GOT3 (cell line): ENCODE results near the gene NACC1.
A peak's percentile ranks its signal among the peaks of the same experiment; 100 is the strongest.
"Not testable (repeated sequence)": the region's sequence is repeated elsewhere in the genome, so short reads cannot be mapped to it uniquely, and the experiment has no call there.

Source experiments
- DNase-seq: peaks from one replicate; lab custom pipeline; 2025; ENCODE audit warnings: mixed read lengths; lab: John Stamatoyannopoulos, UW

Gene NACC1

DNA sequence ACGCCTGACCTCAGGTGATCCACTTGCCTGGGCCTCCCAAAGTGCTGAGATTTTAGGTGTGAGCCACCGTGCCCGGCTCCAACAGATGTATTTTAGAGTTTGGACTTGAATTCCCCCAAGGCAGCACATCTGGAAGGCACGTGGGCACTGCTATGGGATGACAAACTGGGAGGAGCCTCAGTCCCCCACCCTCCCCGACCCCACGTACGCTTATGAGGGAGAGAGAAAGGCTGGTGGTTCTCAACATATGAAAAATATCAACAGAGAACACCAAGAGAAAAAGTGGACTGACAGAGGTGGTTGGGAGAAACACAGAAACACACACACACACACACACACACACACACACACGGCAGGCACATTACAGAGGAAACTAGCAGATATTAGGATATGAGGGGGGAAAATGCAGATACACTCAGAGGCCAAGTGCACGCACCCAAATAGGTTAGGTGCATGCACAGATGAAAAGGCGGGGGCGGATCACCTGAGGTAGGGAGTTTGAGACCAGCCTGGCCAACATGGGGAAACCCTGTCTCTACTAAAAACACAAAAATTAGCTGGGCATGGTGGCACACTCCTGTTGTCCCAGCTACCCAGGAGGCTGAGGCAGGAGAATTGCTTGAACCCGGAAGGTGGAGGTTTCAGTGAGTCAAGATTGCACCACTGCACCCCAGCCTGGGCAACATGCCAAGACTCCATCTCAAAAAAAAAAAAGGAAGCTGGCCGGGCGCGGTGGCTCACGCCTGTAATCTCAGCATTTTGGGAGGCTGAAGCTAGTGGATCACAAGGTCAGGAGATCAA, 28.9 kb downstream of the NACC1 start:
- DNase-seq = no peak

DNA sequence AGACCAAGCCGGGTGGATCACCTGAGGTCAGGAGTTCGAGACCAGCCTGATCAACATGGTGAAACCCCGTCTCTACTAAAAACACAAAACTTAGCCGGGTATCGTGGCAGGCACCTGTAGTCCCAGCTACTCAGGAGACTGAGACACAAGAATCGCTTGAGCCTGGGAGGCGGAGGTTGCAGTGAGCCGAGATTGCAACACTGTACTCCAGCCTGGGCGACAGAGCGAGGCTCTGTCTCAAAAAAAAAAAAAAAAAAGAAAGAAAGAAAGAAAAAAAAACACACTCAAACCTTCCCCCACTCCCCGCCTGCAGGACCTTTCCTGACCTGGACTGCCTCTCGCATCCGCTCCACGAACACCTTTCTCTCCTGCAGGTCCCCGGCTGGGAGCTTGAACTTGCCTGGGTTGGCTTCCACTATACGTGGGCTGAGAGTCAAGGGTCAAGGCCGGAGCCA, 31.1 kb downstream of the NACC1 start:
- not testable (repeated sequence) for DNase-seq

DNA sequence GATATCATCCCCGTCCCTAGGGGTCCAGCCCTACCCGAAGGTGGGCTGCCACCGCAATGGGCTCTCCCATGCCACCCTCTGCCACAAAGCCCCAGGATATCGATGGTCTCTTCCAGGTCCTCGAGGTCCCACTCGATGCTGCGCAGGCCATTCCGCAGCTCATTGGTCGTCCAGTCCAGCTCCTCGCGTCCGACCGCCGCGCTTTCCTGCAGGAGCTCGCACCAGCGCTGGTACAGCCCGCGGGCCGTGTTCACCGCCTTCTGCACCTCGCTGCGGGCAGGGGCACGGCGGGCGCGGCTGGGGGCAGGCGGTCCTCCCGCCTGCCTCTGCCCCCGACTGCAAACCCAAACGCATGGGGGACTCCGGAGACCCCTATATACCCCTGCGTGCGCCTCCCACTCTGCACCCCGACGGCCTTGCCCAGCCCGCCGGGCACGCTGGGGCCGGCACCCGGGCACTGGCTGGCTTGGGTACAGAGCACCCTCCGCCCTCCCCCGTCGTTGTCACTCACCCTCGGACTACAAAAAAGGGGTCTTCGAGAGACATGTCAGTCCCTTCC, 31.6 kb downstream of the NACC1 start:
- DNase-seq = no peak

DNA sequence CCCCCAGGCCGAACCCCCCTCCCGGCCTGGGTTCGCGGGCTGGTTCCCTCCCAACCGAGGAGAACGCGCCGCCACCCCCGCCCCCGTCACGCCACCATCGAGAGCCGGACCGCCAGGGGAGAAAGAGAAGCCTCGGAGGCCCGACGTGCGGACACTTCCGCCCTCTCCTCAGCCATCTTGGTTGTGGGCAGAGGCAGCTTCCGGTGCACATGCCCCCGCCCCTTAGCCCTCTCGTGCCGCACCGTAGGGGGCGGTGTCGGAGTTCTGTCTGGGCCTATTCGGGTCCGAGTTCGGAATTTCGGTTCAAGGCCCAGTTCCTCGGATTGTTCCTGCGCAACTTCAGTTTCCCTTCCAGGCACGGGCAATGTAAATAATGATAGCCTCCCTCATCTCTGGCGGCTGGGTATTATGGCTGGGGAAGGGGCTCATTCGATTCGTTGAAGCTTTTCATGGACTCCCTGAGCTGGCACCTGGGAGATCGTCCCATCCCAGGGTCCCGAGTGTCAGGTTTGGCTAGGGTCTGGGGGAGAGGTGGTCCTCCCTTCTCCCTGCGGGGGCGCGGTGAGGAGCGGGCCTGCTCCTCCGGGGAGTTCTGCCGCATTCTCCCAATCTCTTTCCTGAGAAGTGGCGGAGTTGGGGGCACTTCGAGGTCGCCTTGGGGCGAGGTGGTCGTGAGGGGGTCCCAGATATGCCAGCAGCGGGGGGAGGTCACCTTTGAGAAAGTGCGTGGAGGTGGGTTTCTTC, 32.3 kb downstream of the NACC1 start, which contains the start of the genes IER2 and STX10:
Gene IER2 (plus strand): TSS at position 225 of the 744 bp plus-strand sequence. CDS start 2,776 bp downstream, outside the sequence.
Gene STX10 (minus strand): TSS at position 189 of the 744 bp plus-strand sequence. CDS start 202 bp downstream, outside the sequence.
- peak; percentile 59 for DNase-seq

DNA sequence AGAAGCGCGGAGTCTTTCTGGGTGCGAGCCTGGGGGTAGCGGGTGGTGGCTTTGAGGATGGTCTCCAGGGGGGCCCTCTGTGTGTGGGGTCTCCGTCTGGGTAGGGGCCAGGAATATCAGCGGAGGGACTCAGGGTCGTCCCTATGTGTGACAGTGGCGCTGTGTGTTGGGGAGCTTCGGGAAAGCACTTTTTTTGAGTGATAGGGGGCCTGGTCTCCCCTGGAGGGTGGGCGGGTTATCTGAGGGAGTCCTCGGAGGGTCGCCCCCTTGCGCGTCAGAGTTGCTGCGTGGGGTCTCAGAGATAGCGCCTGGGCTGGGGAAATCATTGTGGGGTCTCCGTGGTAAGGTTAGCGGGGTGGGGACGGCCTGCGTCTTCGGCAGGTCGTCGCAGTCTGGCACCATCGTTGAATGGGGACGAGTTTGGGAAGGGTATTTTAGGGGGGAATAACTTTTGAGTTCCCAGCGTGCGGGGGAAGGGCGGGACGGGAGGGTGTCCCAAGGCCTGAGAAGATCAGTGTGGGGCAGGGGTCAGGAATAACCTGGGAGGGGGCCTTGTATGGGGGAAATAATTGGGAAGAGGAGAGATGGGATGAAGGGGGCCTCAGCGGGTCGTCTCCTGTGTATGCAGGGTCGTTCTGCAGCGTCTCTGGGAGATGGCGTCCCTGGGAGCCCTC, 33.0 kb downstream of the NACC1 start:
- DNase-seq = no peak

DNA sequence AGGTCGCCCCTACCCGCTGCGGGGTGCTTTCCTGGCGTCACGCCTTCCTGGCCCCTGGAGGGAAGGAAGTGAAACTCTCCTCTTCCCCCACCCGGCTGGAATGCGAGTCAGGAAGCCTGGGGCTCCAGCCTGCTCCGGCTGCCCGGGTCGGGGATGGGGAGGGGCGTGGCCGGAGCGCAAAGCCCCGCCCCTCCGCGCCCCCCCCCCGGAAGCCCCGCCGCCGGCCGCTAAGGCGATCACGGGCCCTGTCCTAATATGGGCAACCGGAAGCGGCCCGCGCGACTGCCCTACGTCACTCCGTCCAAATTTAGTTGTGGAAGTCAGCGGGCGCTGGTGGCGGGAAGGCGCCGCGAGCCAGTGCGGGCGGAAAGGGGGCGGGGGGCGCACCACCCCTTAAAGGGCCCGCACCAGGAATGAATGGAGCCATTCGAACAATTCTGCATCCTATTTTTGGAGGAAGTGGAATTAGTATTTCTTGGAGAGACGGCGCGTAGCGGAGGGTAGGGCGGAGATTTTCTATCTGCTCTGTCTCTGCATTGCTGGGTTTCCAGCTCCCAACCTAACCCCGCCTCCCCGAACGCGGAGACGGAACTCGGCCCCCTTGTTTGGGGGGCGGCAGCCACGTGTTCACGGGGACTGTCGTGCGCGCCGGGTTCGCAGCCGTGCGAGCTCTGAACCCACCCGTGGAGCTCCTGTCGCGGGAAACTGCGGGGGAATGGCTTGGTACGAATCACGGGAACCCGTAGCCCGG, 33.7 kb downstream of the NACC1 start:
- peak; percentile 85 for DNase-seq

DNA sequence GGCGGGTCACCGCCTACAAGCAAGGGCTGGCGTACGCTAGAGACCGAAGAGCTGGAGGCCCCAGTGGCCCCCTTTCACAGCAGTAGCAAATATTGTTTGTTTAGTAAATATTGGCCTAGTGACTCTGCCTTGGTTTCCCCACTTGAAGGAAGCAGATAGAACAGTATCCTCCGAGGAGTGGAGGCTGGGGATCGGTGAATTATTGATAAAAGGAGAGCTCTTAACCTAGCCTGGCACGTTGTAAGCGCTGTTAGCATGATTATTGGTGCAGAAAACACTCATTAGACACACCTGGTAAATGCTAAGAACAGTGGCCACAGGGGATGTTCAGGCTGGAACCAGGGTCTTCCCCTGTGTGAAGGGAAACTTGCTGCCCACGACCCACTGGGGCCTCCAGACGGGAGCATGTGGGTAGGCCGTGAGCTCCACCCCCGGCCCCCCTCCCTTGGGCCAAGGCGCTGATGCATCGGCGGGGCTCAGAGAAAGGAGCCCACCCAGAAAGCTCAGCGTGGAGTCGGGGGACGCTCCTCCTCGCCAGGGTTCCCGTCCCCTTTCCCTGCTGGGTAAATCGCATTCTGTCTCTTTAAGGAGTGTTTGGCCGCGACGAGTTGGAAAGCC, 34.4 kb downstream of the NACC1 start:
- no peak for DNase-seq

DNA sequence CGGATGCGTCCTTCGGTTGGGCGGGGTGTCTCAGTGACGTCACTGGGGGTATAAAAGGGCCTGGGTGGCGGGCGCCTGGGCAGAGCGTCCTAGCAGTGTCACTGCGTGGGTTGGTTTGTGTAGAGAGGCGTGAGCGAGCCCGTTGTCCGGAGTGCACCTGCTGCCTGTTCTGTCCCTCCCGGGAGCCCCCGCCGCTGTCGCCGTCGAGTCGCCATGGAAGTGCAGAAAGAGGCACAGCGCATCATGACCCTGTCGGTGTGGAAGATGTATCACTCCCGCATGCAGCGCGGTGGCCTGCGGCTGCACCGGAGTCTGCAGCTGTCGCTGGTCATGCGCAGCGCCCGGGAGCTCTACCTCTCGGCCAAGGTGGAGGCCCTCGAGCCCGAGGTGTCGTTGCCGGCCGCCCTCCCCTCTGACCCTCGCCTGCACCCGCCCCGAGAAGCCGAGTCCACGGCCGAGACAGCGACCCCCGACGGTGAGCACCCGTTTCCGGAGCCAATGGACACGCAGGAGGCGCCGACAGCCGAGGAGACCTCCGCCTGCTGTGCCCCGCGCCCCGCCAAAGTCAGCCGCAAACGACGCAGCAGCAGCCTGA, 35.0 kb downstream of the NACC1 start:
- peak; percentile 97 for DNase-seq

DNA sequence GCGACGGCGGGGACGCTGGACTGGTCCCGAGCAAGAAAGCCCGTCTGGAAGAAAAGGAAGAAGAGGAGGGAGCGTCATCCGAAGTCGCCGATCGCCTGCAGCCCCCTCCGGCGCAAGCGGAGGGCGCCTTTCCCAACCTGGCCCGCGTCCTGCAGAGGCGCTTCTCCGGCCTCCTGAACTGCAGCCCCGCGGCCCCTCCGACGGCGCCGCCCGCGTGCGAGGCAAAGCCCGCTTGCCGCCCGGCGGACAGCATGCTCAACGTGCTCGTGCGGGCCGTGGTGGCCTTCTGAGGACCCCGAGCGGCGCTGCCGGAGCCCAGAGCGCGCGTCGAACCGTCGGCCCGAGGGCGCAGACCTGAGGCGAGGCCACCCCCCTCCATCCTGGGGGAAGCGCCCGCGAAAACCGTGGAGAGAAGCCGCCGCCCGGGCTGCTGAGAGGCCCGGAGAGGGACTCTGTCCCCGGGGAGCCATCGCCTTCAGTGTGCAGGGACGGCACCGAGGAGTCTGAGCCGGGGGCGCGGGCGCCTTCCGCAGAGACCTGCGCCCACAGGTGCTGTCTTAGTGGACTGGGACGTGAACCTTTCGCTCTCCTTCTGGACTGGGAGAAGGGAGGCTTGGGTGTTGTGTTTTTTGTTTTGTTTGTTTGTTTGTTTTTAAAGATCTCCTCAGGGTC, 35.6 kb downstream of the NACC1 start:
- no peak for DNase-seq

DNA sequence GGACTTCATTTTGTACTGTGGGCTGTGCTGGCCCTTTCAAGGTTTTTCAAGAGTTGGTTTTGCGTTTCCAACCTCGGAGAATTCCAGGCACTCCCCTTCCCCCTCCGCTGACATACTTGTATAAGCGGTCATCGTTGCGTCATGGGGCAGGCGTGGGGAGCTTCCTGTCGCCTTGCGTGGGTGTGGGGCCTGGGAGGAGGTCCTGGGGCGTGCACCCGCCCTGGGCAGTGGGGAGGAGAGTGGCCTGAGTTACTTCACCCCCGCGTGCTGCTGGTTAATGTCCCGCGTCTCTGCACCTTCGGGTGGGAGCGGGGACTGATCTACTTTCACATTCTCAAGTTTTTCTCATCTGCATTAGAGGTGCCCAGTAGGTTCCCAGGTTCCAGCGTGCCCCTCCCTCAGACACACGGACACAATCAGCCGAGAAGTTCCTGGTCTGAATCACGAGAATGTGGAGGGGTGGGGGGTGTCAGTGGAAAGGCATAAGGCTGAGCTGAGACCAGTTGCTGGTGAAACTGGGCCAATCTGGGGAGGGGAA, 36.2 kb downstream of the NACC1 start:
- no peak for DNase-seq

DNA sequence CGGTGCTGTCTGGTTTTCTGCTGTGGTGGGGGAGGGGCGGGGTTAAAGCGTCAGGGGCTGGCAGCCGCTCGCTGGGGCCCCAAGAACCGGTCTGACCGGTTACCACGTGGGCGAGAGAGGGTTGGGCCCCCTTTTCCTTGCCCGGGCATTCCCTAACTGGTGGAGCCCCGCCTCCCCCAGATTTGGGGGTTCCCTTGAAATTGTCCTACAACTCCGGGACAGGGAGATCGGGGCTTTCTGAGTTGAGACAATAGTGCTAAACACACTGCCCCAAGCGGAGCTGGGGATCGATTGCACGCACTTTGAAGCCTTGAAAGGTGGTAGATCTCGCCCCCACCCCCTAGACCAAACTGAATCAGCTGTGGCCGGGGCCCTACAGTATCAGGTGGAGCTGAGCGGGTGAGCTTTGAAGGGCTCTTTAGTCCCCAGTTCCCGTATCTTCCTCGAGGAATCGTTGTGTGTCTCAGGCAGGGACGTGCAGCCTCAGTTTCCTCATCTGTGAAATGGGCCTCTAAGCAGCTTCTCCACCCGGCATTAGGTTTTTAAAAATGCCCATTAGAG, 36.9 kb downstream of the NACC1 start:
- no peak for DNase-seq

DNA sequence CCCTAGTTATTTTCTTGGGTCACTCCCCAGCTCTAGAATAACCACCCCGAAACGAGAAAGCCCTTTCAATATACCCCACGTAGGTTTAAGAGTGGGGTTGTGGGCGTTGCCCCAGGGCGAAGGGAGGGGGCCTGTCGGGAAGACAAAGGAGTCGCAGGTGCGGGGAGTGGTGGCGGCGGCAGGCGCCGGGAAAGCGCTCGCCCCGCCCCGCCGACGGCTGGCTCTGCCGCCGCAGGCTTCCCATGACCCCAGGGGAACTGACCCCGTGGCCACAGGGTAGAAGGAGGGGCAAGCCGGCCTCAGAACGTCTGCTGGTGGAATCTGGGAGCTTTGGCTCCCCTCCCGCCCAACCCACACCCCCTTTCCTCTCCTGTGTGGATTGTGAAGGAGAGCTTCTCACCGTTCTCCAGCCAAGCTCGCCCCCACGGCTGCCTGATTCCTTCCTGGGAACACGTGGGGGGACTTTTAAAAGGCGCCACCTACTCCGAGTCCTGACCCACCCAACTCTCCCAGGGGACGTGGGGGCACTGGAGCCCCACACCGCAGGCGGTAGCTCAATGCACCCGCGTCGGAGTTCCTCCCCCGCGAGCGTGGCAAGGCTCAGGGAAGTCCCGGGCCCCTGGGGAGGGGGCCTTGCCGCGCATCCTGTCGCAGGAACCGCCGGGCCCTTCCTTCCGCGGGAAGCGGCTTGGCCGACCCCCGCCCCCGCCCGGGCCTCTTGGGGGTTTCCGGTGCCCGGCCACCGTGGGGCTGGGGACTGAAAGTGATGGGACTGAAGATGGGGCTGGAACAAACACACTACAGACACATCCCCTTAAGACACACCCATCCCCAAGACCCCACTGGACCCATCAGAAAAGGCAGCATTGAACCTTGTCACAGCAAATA, 37.7 kb downstream of the NACC1 start:
- peak; percentile 68 for DNase-seq

DNA sequence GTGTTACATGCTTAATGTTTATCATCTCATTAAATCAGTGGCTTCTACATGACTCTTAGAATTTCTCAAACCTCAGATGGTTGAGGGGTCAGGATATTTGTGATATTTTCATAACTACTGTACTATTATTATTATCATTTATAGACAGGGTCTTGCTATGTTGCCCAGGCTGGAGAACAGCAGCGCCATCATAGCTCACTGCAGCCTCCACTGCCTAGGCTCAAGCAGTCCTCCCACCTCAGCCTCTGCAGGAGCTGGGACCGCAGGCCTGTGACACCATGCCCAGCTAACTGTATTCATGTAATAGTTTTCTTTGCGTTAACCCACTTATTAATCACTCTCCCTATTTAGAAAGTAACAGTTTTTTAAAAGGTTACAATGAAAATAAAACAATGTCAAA, 41.6 kb downstream of the NACC1 start:
- no peak for DNase-seq

DNA sequence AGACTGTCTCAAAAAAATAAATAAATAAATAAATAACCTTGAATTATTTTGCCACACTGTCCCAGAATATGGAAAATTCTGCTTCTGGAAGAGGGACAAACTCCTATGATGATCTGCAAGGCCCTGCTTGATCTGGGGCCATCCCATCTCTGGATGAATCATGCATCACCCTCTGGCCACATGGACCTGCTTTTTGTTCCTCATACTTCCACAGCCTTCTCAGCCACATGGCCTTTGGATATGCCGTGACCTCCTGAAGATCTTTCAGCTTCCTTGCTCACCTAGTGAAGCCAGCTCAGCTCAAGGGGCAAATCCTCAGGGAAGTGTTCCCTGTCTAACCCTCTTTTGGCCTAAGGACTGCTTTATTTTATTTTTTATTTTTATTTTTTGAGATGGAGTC, 42.5 kb downstream of the NACC1 start:
- DNase-seq = no peak

DNA sequence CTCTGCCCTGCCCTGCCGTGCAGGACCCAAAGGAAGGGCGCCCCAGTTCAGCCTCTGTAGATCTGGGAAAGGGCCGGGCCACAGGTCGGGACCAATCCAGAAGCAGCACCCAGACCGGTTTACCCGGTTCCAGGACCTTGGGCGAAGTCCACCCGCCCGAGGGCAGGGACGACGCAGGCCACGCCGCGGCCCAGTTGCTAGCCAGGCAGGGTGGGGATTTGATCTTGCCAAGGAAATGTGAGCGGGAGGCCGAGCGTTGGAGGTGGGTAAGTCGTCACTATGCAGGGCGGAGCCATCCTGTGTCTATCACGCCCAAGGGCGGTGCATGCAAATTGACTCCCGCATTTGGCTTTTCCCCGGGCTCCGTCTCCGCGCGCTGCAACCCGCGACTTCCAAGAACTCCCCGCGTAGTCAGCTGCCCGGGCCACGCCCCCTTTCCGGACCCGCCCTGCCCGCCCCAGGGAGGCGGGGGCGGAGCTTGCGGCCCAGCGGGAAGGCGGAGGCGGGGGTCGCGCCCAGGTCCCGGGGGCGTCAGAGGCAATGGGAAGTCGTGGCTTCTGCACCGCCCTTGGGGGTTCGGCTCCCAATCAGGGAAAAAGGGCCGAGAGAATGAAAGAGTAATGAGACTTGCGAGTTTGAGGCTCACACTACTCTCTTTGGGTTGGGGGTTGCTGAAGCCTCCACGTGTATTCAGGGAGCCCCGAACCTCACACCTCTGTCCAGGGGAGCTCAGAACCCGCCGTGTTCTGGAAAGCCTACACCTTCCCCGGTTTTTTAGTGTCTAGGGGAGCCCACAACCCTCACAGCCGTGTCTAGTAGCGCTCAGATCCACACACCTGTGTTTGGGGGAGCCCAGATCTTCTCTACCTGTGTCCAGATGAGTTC, 44.9 kb downstream of the NACC1 start:
- DNase-seq = peak; percentile 77

DNA sequence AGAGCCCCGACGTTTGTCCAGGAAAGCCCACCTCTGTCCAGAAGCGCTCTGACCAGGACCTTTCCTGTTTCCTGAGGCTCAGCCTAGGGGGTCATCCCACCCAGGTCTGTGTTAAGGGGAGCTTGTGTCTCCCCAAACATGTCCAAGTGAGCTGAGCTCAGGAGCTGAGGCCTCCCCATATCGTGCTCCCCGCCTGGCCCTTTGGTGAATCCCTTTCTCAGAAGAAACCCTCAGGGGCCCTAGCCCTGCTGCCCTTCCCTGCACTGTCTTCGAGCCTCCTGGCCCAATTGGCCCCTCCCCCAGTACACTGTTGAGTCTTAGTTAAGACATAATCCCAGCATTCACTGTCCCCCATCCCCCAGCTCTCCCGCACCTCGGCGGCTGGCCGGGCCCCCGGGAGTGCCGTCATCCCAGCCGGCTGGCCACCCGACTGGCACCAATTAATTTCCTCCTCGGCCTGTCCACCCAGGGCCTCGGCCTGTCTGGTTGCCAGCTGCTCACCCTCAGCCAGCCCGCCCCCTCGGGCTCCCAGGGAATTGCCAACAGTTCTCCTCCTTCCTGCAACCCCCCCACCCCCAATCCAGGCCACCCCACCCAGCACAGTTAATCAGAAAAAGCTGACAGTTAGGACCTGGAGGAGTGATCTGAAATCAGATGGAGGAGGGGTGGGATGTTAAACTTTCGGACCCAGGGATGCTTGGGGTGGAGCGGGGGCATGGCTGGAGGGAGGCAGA, 45.7 kb downstream of the NACC1 start:
- DNase-seq = peak; percentile 72
